GM04504 (cell line): ENCODE measurements around the gene IMMP1L.
"Not testable (repeated sequence)": the region's sequence is repeated elsewhere in the genome, so short reads cannot be mapped to it uniquely, and the experiment has no call there.

Experiments
- DNase-seq: peaks from one replicate; pipeline ENCODE4 v3.0.0-alpha.2; 2012; ENCODE audit warnings: low read depth

IMMP1L gene

GRCh38 chr11:31509429-31510345 lies at the start of gene IMMP1L, which contains the start of gene ELP4:
Gene IMMP1L (minus strand): TSS chr11:31509622. CDS start chr11:31463276, 46,346 bp downstream.
Gene ELP4 (plus strand): TSS chr11:31509767. CDS start chr11:31509785, 18 bp downstream.
- DNase-seq: peak; percentile 91

GRCh38 chr11:31558001-31558400 lies 48.6 kb upstream of the IMMP1L start:
- no peak for DNase-seq

GRCh38 chr11:31555938-31556337 lies 46.5 kb upstream of the IMMP1L start:
- no peak for DNase-seq

GRCh38 chr11:31542862-31543261 lies 33.4 kb upstream of the IMMP1L start:
- DNase-seq: no peak

- DNase-seq: no peak
These were observed 26.1 kb upstream of the IMMP1L start for GRCh38 chr11:31535479-31535878.

GRCh38 chr11:31531293-31531692 lies 21.9 kb upstream of the IMMP1L start:
- DNase-seq: no peak

GRCh38 chr11:31529701-31530100 lies 20.3 kb upstream of the IMMP1L start:
- no peak for DNase-seq

- DNase-seq: no peak
These were observed 19.8 kb upstream of the IMMP1L start for GRCh38 chr11:31529189-31529588.

GRCh38 chr11:31521497-31522150 lies 12.2 kb upstream of the IMMP1L start:
- DNase-seq: no peak

GRCh38 chr11:31512117-31512516 lies 2.7 kb upstream of the IMMP1L start:
- DNase-seq: no peak

- DNase-seq: no peak
These were observed 382 bp downstream of the IMMP1L start for GRCh38 chr11:31509051-31509428.

GRCh38 chr11:31500560-31500959 lies 8.9 kb downstream of the IMMP1L start:
- no peak for DNase-seq

GRCh38 chr11:31499576-31500178 lies 9.7 kb downstream of the IMMP1L start:
- no peak for DNase-seq

GRCh38 chr11:31493762-31494161 lies 15.7 kb downstream of the IMMP1L start:
- DNase-seq: not testable (repeated sequence)

GRCh38 chr11:31493235-31493634 lies 16.2 kb downstream of the IMMP1L start:
- no peak for DNase-seq

- DNase-seq: peak; percentile 22
These were observed 17.0 kb downstream of the IMMP1L start for GRCh38 chr11:31492320-31492913.

- peak; percentile 15 for DNase-seq
These were observed 21.6 kb downstream of the IMMP1L start for GRCh38 chr11:31487848-31488247.

GRCh38 chr11:31484497-31484896 lies 24.9 kb downstream of the IMMP1L start:
- no peak for DNase-seq

GRCh38 chr11:31480930-31481329 lies 28.5 kb downstream of the IMMP1L start:
- no peak for DNase-seq

- no peak for DNase-seq
These were observed 30.4 kb downstream of the IMMP1L start for GRCh38 chr11:31479066-31479465.

- no peak for DNase-seq
These were observed 31.2 kb downstream of the IMMP1L start for GRCh38 chr11:31478223-31478590.

GRCh38 chr11:31477528-31478222 lies 31.7 kb downstream of the IMMP1L start:
- no peak for DNase-seq
